Hematopoietic multipotent progenitor cell (in vitro differentiated cells): ENCODE data around the gene NONO. TPM values are rescaled to one million over a fixed set of nuclear protein-coding genes. Genes with fewer than 3 reads are reported as not detected.
"Not testable (repeated sequence)": the region's sequence is repeated elsewhere in the genome, so short reads cannot be mapped to it uniquely, and the experiment has no call there.

Source experiments
- DNase-seq, 3 donors: peaks; one replicate each; pipeline ENCODE4 v3.0.0-alpha.2; 2011 to 2015; ENCODE audit warnings: low read depth in 2 of 3, low spot score in 2 of 3
- total RNA-seq: library from RNA; depleted of rRNA; stranded (reverse); fragments of >200 nt; gene quantifications from one replicate; pipeline ENCODE4 v1.2.3, GENCODE V29; 2012

The NONO gene
- total RNA-seq, 1 donor, result 340 TPM

GRCh38 chrX:71282514-71283402, 677 bp upstream of the NONO start:
- peak in 2 of 3 donors; percentile 23 to 41 for DNase-seq

DNA sequence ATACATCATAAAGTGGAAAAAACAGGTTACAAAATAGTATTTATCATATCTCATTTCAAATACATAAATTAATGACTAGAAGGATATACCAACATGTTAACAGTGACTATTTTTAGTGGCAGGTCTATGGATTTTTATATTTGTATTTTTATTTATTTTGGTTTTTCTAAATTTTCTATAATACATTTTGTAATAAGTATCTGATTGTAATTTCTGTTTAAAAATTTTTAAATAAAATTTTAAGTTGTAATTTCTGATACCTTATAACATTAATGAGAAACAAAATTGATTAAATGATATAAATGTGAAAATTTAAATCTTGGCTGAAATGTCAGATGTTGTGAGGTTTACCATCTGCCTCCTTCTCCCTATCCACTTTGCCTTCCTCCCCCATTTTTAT, 2.5 kb downstream of the NONO start:
- no peak for DNase-seq

GRCh38 chrX:71291381-71291780, 7.9 kb downstream of the NONO start:
- DNase-seq, result no peak

GRCh38 chrX:71292669-71293365, 9.4 kb downstream of the NONO start:
- no peak for DNase-seq

- no peak for DNase-seq
These were observed 13.4 kb downstream of the NONO start for GRCh38 chrX:71296806-71297205.

GRCh38 chrX:71298119-71298518, 14.7 kb downstream of the NONO start:
- DNase-seq, result no peak

DNA sequence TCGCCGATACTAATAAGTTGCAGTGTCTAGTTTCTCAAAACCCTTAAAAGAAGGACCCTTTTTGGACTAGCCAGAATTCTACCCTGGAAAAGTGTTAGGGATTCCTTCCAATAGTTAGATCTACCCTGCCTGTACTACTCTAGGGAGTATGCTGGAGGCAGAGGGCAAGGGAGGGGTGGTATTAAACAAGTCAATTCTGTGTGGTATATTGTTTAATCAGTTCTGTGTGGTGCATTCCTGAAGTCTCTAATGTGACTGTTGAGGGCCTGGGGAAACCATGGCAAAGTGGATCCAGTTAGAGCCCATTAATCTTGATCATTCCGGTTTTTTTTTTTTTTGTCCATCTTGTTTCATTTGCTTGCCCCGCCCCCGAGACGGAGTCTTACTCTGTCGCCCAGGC, 16.6 kb downstream of the NONO start:
- not testable (repeated sequence) for DNase-seq

DNA sequence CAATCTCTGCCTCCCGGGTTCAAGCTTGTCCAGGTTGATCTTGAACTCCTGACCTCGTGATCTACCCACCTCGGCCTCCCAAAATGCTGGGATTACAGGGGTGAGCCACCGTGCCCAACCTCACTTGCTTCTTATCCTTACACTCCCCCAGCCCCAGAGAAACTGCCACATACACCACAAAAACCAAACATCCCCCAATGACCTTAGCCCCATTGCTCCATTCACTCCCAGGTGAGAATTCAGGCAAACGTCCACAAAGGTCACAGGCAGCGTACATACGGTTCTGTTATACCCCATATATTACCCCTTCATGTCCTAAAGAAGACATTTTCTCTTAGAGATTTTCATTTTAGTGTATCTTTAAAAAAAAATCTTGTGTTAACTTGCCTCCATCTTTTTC, 17.1 kb downstream of the NONO start:
- not testable (repeated sequence) for DNase-seq

- DNase-seq, result no peak
These were observed 17.9 kb downstream of the NONO start, which contains the start of gene ITGB1BP2 for GRCh38 chrX:71301195-71301924. TSS of gene ITGB1BP2 (plus strand) at chrX:71301750. CDS start at chrX:71301807, 57 bp downstream.

GRCh38 chrX:71302461-71303213, 19.2 kb downstream of the NONO start:
- DNase-seq, result no peak

DNA sequence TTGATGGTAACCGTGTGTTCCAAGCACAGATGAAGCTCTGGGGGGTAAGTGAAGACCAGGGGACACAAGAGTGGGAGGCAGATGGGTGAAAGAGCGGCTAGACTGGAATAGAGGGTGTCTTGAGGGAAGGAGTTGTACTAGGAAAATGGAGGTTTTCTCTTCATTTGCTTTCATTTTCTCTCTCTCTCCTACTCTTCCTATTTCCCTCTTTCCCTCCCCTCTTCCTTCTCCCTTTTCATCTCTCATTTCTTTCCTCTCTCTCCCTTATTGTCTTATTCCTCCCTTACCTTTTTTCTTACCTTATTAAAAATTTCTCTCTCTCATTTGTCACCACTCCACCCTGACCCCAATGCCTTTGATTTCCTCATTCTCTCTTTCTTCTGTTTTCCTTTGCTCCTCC, 21.1 kb downstream of the NONO start:
- no peak for DNase-seq

DNA sequence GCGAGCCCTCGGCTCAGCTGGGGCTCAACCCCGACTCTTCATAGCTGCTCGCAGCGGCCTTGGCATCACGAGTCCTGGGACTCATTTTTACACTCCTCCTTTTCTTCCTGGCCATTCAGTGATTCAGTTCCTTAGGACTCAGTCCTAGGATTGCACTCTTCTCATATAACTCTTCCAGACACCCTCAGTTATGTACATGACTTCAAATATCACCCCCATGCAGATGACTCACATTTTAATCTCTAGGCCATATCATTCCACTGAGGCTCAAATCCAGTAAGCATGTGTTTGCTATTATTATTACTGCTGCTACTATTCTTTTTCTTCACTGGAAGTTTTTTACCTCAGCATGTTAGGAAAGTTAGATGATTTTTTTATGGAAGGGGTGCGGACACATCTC, 32.5 kb downstream of the NONO start:
- no peak for DNase-seq

DNA sequence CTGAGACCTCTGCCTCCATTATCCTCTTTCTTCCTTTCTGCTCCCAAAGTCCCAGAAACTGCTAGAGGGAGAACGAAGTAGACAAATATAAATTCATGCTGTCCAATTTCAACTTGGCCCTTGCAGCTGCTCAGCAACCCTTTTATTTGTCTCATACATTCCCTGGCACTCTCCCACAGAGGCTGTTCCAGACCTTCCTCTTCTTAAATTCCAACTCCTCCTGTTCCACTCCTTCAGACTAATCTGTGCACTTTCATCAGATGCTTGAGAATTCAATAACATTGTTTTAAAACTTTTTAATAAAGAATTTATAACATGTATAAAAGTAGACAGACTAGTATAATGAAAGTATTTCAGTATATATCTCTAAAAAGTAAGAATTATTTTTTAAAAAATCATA, 33.5 kb downstream of the NONO start:
- DNase-seq, result not testable (repeated sequence)

- peak in 1 of 3 donors; percentile 9 for DNase-seq
These were observed 36.7 kb downstream of the NONO start for GRCh38 chrX:71320126-71320525.

- no peak for DNase-seq
These were observed 38.3 kb downstream of the NONO start for GRCh38 chrX:71321731-71322130.

DNA sequence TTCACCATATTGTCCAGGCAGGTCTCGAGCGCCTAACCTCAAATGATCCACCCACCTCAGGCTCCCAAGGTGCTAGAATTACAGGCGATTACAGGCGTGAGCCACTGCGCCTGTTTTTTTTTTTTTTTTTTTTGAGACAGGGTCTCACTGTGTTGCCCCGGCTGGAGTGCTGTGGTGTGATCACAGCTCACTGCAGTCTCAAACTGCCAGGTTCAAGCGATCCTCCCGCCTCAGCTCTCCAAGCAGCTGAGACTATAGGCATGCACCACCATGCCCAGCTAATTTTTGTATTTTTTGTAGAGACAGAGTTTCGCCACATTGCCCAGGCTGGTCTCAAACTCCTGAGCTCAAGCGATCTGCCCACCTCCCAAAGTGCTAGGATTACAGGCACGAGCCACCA, 41.0 kb downstream of the NONO start:
- not testable (repeated sequence) for DNase-seq

DNA sequence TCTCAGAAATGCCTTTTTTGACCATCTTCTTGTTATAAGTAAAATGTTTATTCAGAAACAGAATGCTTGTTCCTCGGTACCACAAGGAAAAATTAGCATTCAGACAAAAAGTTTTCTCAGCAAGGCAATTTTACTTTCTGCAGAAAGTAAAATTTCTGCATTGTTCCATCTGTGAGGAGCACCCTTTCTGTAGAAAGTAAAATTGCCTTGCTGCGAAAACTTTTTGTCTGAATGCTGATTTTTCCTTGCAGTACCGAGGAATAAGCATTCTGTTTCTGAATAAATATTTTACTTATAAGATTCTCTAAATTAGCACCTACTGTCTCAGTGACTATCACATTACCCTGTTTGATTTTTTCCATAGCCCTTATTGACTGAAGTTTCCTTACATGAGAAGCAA, 43.0 kb downstream of the NONO start:
- DNase-seq, result no peak

DNA sequence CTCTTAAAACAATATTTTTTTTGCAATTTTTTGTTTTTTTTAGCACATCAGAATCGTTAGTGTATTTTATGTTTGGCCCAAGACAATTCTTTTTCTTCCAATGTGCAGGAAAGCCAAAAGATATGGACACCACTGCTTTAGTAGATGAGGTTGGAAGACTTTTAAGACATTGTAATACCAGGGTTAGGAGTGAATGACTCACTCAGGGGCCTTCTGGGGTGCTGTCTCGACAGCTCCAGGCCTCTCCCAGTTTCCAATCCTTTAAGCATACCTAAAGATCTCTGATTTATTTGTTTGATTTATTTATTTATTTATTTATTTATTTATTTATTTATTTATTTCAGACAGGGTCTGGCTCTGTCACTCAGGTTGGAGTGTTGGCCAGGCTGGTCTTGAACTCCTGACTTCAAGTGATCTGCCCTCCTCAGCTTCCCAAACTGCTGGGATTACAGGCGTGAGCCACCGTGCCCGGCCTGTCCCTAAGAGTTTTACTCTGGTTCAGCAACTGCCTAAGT, 65.8 kb downstream of the NONO start:
- DNase-seq, result not testable (repeated sequence)

DNA sequence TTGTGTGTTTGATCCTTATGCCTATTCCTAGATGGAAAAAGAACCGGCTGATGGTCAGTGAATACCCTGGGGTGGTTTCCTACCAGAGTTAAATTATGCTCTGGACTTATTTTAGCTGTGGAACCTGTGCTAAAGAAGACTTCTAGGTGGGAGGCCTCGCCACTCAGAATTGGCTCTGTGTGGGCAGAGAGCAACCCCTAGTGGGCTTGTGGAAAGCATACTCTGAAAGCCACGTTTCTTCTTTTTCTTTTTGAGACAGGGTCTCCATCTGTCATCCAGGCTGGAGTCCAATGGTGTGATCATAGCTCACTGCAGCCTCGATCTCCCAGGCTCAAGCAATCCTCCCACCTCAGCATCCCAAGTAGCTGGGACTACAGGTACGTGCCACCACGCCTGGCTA, 66.4 kb downstream of the NONO start:
- DNase-seq, result not testable (repeated sequence)
